ENCODE measurements around the gene ZFAND3.

- TF ChIP-seq CTCF (IDR thresholded peaks at IDR 0.05; ENCODE audit: low read length) (no peak), EZH2 (IDR thresholded peaks at IDR 0.05; ENCODE audit: borderline replicate concordance, low read length) (no peak)
These were observed 31.3 kb upstream of the ZFAND3 start for GRCh38 chr6:37788259-37788658.

Measured in OCI-LY1 (cell line).